ENCODE measurements around the gene PIM1.

- TF ChIP-seq CTCF (IDR thresholded peaks at IDR 0.05; ENCODE audit: insufficient read depth, low read length), result no peak
- TF ChIP-seq POLR2AphosphoS5 (IDR thresholded peaks at IDR 0.05; ENCODE audit: low read depth), result no peak
- no peak for TF ChIP-seq REST (IDR thresholded peaks at IDR 0.05; ENCODE audit: insufficient replicate concordance, low read depth)
- TF ChIP-seq GABPA (IDR thresholded peaks at IDR 0.05; ENCODE audit: low read depth), result no peak
These were observed 35.4 kb upstream of the PIM1 start for GRCh38 chr6:37134396-37135191.

Data from HL-60 (cell line).